Measurements from ENCODE around the gene F8. TPM values are rescaled to one million over a fixed set of nuclear protein-coding genes. Genes with fewer than 3 reads are reported as not detected.

The F8 gene
- 3.7 and 20.8 TPM in 2 replicates for total RNA-seq

GRCh38 chrX:155022585-155022984 lies at the start of gene F8:
TSS of gene F8 (minus strand) at chrX:155022723. CDS start at chrX:155022552, 171 bp downstream.
- no peak for DNase-seq (ENCODE audit: low read depth in 2 of 2)

- peak; percentile 16 to 21 for DNase-seq (ENCODE audit: low read depth in 2 of 2)
Observed at GRCh38 chrX:155071694-155072280, 49.3 kb upstream of the F8 start.

- peak; percentile 84 to 88 for DNase-seq (ENCODE audit: low read depth in 2 of 2)
Observed at GRCh38 chrX:155070975-155071693, 48.6 kb upstream of the F8 start, which contains the start of the genes BRCC3, CMC4 and MTCP1. TSS of gene BRCC3 (plus strand) at chrX:155071508. CDS start at chrX:155071528, 20 bp downstream. TSS of gene CMC4 (minus strand) at chrX:155071136. CDS start at chrX:155064023, 7,113 bp downstream. TSS of gene MTCP1 (minus strand) at chrX:155071136. CDS start at chrX:155066010, 5,126 bp downstream.

GRCh38 chrX:155070663-155070974 lies 48.1 kb upstream of the F8 start:
- no peak for DNase-seq (ENCODE audit: low read depth in 2 of 2)

GRCh38 chrX:155070038-155070437 lies 47.5 kb upstream of the F8 start:
- peak in 1 of 2 donors; percentile 15 for DNase-seq (ENCODE audit: low read depth in 2 of 2)

GRCh38 chrX:155069414-155069813 lies 46.9 kb upstream of the F8 start:
- DNase-seq (ENCODE audit: low read depth in 2 of 2) = no peak

GRCh38 chrX:155068165-155068564 lies 45.6 kb upstream of the F8 start:
- DNase-seq (ENCODE audit: low read depth in 2 of 2) = peak; percentile 26 to 73

GRCh38 chrX:155065035-155065734 lies 42.7 kb upstream of the F8 start:
- no peak for DNase-seq (ENCODE audit: low read depth in 2 of 2)

- no peak for DNase-seq (ENCODE audit: low read depth in 2 of 2)
Observed at GRCh38 chrX:155061760-155062159, 39.2 kb upstream of the F8 start.

- DNase-seq (ENCODE audit: low read depth in 2 of 2) = peak; percentile 76 to 80
Observed at GRCh38 chrX:155056877-155057792, 34.6 kb upstream of the F8 start.

- no peak for DNase-seq (ENCODE audit: low read depth in 2 of 2)
Observed at GRCh38 chrX:155056471-155056870, 33.9 kb upstream of the F8 start.

- DNase-seq (ENCODE audit: low read depth in 2 of 2) = no peak
Observed at GRCh38 chrX:155055494-155055893, 33.0 kb upstream of the F8 start.

GRCh38 chrX:155054255-155054654 lies 31.7 kb upstream of the F8 start:
- DNase-seq (ENCODE audit: low read depth in 2 of 2) = no peak

GRCh38 chrX:155053656-155054055 lies 31.1 kb upstream of the F8 start:
- DNase-seq (ENCODE audit: low read depth in 2 of 2) = no peak

GRCh38 chrX:155052738-155053498 lies 30.4 kb upstream of the F8 start:
- no peak for DNase-seq (ENCODE audit: low read depth in 2 of 2)

- DNase-seq (ENCODE audit: low read depth in 2 of 2) = peak; percentile 63 to 76
Observed at GRCh38 chrX:155048977-155049619, 26.6 kb upstream of the F8 start.

- DNase-seq (ENCODE audit: low read depth in 2 of 2) = no peak
Observed at GRCh38 chrX:155046811-155047528, 24.4 kb upstream of the F8 start.

GRCh38 chrX:155046129-155046810 lies 23.7 kb upstream of the F8 start:
- no peak for DNase-seq (ENCODE audit: low read depth in 2 of 2)

GRCh38 chrX:155035688-155036087 lies 13.2 kb upstream of the F8 start:
- no peak for DNase-seq (ENCODE audit: low read depth in 2 of 2)

All from lung microvascular endothelial cell (primary cell).